HG03432 (cell line): ENCODE data around the gene SENP8.
"Not testable (repeated sequence)": the region's sequence is repeated elsewhere in the genome, so short reads cannot be mapped to it uniquely, and the experiment has no call there.

Source experiments
- ATAC-seq: cut with Tn5 transposase; IDR thresholded peaks from one replicate; pipeline ENCODE4 v1.9.1; 2021; ENCODE audit warnings: mild to moderate bottlenecking, moderate library complexity; ENCODE audit not compliant: unreplicated experiment

The SENP8 gene

DNA sequence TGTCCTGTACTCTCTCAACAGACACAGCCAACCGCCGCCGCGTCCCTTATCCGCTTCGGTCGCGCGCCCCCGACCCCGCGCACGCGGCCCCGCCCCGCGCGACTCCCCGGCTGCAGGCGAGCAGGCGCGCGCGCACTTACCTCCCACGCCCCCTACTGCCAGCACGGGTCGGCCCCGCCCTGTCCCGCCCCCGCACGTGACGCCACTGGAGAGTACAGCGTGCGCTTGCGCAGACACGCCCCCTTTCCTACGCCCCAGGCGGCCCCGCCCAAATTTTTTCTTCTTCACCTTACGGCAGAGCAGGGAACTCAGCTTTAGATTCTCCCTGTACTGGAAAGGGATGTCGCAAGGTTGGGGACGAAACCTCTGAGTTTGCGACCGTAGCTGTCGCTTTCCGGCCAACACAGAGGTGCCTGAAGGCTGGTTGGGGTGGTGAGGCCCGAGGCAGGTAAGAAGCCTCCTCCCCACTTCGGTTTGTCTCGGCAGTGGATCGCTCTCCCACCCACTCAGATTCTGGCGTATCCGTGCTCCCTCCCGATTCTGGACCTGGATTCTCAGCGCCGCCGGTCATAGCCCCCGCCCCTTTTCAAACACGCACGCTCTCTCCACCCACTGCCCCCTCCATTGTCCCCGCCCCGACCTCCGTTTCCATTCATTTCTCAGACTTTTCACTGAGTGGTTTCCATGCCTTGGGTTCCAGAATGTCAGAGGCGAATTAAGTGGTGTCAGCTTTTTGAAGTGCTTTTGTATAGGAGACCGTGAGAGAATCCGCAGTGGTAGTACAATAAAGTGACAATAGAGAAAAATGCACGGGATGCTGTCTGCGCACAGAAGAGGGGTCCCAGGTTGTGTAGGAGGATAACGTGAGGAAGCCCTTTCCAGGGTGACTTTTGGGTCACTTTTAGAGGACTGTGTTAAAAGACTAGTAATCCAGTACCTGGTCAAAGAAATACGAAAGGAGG is at the start of gene SENP8, which contains the start of gene MYO9A:
Gene SENP8, plus strand, starts transcription at position 387 of the 962 bp plus-strand sequence. CDS start 21,221 bp downstream, outside the sequence.
Gene MYO9A, minus strand, starts transcription at position 134 of the 962 bp plus-strand sequence. CDS start 71,587 bp downstream, outside the sequence.
- ATAC-seq = peak; percentile 74

DNA sequence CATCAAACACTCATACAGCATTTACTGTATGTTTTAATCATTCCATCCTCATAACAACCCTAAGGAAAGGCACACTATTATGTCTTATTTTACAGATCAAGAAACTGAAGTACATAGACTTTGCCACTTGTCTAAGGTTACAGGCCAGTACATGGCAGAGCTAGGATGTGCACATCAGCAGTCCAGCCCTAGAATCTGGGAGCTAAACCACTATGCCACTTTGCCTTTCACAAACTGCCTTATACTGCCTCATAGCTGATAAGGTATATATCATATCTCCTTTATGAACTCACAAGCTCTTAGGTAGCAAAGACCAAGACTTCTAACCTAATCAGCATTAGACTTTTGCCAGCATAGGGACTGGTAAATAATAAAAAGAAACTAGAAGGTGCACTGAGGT is 49.3 kb upstream of the SENP8 start:
- no peak for ATAC-seq

DNA sequence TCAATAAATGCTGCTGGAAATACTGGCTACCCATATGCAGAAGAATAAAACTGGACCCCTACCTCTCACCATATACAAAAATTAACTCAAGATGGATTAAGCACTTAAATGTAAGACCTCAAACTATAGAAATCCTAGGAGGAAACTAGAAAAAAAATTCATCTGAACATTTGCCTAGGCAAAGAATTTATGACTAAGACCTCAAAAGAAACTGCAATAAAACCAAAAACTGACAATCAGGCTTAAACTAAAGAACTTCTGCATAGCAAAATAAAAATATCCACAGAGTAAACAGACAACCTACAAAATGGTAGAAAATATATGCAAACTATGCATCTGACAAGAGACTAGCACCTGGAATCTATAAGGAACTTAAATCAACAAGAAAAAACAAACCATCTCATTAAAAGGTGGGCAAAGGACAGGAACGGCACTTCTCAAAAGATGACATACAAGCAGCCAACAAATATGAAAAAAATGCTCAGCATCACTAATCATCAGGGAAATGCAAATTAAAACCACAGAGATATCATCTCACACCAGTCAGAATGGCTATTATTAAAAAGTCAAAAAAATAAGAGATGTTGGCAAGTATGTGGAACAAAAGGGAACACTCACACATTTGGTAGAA is 47.3 kb upstream of the SENP8 start:
- ATAC-seq = no peak

DNA sequence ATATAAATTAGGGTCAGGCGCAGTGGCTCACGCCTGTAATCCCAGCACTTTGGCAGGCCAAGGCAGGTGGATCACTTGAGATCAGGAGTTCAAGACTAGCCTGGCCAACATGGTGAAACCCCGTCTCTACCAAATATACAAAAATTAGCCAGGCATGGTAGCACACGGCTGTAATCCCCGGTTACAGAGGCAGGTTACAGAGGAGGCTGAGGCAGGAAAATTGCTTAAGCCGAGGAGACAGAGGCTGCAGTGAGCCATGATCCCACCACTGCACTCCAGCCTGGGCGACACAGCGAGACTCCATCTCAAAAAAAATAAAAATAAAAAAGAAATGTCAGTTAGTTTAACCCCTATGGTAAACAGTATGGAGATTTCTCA is 46.8 kb upstream of the SENP8 start:
- not testable (repeated sequence) for ATAC-seq

DNA sequence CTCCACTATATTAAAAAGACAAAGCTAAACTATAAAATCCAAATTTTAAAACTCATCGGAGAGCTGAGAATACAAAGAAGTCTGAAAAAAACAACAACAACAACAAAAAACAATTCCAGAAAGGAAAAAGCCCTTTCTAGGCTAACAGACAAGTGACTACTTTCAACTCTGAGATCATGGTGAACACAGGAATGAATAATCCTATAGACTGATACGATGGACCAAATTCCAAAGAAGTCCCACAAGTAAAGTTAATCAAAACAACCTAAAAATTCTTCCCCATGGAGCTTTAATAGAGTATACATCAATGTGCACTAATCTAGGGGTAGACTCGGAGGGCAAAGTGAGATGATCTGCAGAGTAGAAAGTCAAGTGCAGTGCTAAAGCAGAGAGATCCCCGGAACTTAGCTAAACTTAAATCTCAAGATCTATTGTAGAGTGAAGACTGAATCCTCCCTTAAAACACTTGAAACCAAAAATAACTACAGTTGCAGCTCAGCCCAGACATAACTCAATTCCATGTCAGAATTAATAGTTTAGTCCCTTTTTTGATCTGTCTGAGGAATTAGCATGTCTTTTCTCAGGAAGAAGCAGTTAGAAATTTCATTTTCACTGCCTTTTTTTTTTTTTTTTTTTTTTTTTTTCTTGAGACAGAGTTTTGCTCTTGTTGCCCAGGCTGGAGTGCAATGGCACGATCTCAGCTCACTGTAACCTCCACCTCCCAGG is 43.7 kb upstream of the SENP8 start:
- ATAC-seq = no peak

DNA sequence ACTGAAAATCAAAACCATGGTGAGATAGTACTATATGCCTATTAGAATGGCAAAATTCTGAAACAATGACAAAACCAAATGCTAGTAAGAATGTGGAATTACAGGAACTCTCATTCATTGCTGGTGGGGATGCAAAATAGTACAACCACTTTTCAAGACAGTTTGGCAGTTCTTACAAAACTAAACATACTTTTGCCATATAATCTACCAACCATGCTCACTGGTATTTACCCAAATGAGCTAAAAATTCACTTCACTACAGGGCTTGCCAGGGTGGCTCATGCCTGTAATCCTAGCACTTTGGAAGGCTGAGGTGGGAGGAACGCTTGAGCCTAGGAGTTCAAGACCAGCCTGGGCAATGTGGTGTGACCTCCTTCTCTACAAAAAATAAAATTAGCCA is 40.3 kb upstream of the SENP8 start:
- ATAC-seq = no peak

DNA sequence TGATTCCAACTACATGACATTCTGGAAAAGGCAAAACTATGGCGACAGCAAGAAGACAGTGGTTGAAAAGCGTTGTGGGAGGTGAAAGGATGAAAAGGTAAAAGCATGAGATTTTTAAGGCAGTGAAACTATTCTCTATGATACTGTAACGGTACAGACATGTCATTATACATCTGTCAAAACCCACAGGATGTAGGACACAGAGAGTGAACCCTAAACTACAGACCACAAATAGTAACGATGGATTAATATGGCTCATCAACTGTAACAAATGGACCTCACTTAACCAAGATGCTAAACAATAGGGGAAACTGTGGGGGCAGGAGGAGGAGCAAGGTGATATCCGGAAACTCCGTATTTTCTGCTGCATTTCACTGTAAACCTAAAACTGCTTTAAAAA is 39.3 kb upstream of the SENP8 start:
- ATAC-seq = peak; percentile 56

DNA sequence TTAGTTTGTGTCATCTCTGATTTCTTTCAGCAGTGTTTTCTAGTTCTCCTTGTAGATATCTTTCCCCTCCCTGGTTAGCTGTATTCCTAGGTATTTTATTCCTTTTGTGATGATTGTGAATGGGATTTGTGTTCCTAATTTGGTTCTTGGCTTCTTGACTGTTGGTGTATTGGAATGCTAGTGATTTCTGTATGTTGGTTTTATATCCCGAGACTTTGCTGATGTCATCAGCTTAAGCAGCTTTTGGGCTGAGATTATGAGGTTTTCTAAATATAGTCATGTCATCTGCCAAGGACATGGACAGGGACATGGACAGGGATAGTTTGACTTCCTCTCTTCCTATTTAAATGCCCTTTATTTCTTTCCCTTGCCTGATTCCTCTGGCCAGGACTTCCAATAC is 36.0 kb upstream of the SENP8 start:
- ATAC-seq = no peak

DNA sequence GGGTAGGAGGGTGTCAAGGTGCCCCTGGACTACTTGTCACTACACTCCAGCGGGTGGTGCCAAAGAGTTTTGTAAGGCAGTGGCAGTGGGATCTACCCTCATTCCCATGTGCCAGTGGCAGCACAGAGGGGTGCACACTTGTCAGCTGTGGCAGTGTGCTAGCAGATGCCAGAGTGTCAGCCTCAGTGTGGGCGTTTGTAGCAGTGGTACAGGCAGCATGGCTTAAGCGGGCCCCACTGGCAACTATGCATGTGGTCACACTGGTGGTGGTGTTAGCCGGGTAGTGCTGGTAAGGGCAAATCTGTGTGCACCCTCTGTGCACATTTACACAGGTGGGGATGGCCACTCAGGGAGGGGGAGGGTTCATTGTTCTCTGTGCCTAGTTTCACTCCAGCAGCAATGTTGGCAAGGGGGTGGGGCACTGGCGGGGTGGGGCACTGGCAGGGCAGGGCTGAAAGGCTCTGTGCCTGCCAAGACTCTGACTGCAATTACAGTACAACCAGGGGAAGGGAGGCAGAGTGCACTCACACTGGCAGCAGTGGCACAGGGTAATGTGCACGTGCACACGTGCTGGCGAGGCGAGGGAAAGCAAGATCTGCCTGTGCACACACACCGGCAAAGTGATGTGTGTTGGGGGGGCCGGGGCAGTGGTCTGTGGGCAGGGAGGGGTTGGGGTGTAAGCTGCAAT is 32.0 kb upstream of the SENP8 start:
- no peak for ATAC-seq

DNA sequence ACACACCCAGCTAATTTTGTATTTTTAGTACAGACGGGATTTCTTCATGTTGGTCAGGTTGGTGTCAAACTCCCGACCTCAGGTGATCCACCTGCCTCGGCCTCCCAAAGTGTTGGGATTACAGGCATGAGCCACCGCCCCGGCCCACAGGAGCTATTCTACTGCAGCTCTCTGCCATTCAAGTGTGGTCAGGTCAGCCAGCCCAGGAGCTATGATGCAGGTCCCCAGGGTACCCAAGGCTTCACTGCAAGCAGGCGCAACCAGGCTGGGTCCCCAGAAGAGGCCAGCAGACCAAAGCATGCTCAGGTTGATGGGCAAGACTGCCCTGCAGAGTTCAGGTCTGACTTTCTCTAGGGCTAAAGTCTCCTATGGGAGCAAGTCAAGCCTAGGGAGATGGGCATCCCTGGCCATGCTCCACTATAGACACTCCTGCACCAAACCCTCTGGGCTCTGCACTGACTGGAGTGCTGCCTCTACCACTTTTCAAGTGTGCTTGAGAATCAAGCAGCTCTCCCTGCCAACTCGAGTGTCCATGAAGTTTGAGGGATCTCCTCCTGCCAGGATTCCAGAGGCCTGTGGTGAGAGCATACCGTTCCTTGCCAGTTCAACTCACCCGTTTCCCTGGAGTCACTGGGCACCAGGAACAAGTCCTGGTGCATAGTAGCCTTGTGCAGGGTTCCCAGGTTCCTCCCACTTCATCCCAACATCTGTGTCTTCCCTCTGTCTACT is 31.1 kb upstream of the SENP8 start:
- no peak for ATAC-seq

DNA sequence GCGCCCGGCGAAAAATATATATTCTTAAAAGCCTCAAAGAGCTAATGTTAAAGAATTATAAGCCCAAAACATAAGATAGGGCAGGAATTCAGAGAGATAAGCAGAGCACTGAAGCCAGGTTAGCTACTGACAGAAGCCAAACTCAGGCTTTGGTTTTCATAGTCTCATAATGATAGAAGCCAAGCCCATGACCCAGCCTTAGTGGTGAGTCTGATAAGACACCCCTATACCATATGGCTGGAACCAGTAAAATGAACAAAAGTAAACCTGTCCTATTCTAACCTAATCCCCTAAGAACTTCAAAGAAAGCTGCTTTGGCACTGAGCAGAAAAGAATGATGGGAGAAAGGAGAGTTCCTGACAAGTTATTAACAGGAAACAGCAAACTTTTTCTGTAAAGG is 26.2 kb upstream of the SENP8 start:
- no peak for ATAC-seq

DNA sequence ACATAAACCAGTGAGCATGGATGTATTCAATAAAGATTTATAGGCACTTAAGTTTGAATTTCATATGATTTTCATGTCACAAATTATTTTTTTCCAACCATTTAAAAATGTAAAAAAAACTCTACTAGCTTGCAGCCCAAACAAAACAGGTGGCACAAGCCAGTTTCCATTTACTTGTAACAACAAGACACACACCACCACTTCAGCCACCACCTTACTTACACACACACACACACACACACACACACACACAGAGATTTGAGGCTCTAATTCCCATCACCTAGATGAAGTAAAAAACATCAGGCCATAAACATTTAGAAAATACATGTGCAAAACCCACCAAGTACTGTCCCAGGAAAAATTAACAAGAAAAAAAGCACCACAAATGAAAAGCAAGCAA is 25.5 kb upstream of the SENP8 start:
- ATAC-seq = no peak

DNA sequence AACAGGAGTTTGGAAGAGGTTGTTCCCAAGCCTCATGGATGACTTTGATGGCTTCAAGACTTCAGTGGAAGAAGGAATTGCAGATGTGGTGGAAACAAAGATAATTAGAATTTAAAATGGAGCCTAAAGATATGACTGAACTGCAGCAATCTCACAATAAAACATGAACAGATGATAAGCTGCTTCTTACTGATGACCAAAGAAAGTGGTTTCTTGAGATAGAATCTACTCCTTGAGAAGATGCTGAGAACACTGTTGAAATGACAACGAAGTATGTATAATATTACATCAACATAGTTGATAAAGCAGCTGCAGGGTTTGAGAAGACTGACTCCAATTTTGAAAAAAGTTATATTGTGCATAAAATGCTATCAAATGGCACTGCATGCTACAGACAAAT is 21.4 kb upstream of the SENP8 start:
- ATAC-seq = no peak

DNA sequence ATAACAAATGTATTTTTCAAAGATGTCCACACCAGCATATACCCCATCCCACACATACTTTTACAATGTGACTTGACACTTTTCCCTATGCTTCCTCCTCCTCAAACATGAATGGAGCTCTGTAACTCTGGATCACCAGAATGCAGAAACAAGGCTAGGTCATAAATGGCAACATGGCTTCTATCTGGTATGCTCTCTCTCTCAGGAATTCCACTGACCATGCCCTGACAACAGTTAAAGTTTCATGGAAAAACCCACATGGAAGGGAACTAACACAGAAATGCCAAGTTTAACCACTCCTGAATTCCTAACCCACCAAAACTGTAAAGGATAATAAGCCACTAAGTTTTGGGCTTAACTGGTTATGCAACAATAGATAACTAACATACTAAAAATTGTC is 20.2 kb upstream of the SENP8 start:
- no peak for ATAC-seq

DNA sequence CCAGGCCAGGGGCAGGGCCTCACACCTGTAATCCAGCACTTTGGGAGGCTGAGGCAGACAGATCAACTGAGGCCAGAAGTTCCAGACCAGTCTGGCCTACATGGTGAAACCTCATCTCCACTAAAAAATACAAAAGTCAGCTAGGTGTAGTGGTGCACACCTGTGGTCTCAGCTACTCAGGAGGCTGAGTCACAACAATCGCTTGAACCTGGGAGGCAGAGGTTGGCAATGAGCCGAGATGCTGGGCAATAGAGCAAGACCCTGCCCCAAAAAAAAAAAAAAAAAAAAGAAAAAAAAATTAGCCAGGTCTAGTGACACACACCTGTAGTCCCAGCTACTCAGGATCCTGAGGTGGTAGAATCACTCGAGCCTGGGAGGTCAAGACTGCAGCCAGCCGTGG is 19.0 kb upstream of the SENP8 start:
- ATAC-seq = no peak

DNA sequence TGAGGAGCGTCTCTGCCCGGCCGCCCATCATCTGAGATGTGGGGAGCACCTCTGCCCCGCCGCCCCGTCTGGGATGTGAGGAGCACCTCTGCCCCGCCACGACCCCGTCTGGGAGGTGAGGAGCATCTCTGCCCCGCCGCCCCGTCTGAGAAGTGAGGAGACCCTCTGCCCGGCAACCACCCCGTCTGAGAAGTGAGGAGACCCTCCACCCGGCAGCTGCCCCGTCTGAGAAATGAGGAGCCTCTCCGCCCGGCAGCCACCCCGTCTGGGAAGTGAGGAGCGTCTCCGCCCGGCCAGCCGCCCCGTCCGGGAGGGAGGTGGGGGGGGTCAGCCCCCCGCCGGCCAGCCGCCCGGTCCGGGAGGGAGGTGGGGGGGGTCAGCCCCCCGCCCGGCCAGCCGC is 17.7 kb upstream of the SENP8 start:
- ATAC-seq = not testable (repeated sequence)

DNA sequence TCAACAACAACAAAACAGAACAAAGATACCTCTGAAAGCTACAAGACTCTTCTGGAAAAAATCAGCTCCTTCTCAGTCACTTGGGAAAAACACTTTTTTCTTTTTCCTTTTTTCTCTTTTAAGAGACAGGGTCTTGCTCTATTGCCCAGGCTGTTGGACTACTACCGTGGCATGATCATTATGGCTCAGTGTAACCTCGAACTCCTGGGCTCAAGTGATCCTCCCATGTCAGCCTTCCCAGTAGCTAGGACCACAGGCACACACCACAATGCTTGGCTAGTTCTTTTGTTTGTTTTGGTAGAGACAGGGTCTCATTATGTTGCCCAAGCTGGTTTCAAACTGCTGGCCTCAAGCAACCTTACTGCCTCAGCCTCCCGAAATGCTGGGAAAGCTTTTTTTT is 13.1 kb upstream of the SENP8 start:
- ATAC-seq = no peak

DNA sequence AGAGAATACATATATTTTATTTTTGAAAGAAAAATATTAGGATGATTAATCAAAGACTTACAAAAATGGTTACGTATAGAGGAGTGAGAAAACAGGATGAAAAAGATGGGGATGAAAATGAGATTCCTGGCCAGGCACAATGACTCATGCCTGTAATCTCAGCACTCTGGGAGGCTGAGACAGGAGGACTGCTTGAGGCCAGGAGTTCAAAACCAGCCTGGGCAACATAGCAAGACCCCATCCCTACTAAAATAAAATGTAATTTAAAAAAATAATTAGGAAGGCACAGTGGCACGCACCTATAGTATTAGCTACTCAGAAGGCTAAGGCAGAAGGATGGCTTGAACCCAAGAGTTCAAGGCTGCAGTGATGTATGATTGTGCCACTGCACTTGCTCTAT is 12.1 kb upstream of the SENP8 start:
- ATAC-seq = no peak

DNA sequence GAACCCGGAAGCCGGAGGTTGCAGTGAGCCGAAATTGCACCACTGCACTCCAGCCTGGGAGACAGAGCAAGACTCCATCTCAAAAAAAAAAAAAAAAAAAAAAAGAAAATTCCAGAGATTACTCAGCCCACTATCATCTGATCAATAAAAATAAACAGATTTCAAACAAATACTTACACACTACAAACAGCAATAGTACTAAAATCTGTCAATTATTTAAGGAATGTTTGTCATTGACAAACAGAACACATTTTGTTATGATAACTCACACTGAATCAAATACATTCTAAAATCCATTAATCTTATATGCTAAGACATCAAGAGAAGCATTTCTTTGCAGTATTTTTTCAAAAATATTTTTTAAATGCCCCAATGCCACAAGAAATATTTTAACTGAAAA is 7.8 kb upstream of the SENP8 start:
- ATAC-seq = no peak

DNA sequence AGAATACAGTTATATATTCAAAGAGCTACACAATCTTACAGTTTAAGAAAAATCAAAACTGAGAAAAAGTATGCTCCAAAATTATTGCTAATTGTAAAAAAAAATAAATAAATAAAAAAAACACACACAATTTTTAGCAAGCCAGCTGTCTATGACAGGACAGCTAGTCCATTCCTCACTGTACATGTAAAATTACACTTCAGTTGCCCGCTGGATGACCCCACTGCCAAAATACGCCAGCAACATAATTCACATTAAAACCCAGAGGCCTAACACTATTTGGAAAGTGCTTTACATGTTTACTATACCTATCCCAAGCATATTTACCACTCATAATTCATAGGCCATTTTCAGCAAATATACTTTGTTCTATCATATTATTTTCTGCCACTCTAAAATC is 6.1 kb upstream of the SENP8 start:
- ATAC-seq = no peak
